Sigmoid colon (tissue), 7 donors: Measurements from ENCODE around the gene BRPF3. TPM values are rescaled to one million over a fixed set of nuclear protein-coding genes. Genes with fewer than 3 reads are reported as not detected.

ENCODE experiments used
- DNase-seq: peaks from one replicate; pipeline ENCODE4 v3.0.0-alpha.2; 2019
- H3K27ac ChIP-seq, 4 donors: fragments of 200-600 bp; sonication (generic); one replicate each; pipeline ENCODE4 v1.5.1; 2016 to 2019; ENCODE audit warnings: mild to moderate bottlenecking in 1 of 4
- H3K27me3 ChIP-seq, 3 donors: fragments of 200-600 bp; sonication (generic); one replicate each; pipeline ENCODE4 v1.5.1; 2019; ENCODE audit warnings: mild to moderate bottlenecking in 1 of 3
- H3K36me3 ChIP-seq, 4 donors: fragments of 200-600 bp; sonication (generic); one replicate each; pipeline ENCODE4 v1.5.1; 2016 to 2019
- H3K4me1 ChIP-seq, 4 donors: fragments of 200-600 bp; sonication (generic); one replicate each; pipeline ENCODE4 v1.5.1; 2017 to 2019
- H3K4me3 ChIP-seq, 4 donors: fragments of 200-600 bp; sonication (generic); one replicate each; pipeline ENCODE4 v1.5.1; 2017 to 2019; ENCODE audit warnings: mild to moderate bottlenecking in 2 of 4, moderate library complexity in 1 of 4
- H3K9me3 ChIP-seq, 4 donors: fragments of 200-600 bp in 3 of 4; sonication (generic) in 3 of 4; one replicate each; pipeline versions ENCODE4 v1.5.1 to v1.6.1; 2013 to 2019
- CTCF ChIP-seq, 4 experiments: fragments of 450-650 bp in 3 of 4; fragments of 200-600 bp in 1 of 4; IDR thresholded peaks; one replicate each; pipeline ENCODE4 v1.5.1; 2016 to 2019; ENCODE audit warnings: antibody characterized with exemption in 4 of 4, mild to moderate bottlenecking in 3 of 4, moderate library complexity in 2 of 4
- EP300 ChIP-seq, 4 donors: sonication (generic); formaldehyde crosslinking; IDR thresholded peaks; one replicate each; pipeline ENCODE4 v1.6.1; 2017; ENCODE audit warnings: antibody characterized with exemption in 4 of 4
- POLR2A ChIP-seq, 2 donors: fragments of 450-650 bp; IDR thresholded peaks; one replicate each; pipeline ENCODE4 v1.6.1; 2016; ENCODE audit warnings: antibody characterized with exemption in 2 of 2, mild to moderate bottlenecking in 2 of 2, moderate library complexity in 2 of 2
- POLR2AphosphoS5 ChIP-seq, 4 donors: sonication (generic); formaldehyde crosslinking; IDR thresholded peaks; one replicate each; pipeline ENCODE4 v1.6.1; 2017; ENCODE audit warnings: antibody characterized with exemption in 4 of 4
- WGBS, 2 donors: extraction: QIAGEN DNeasy Blood & Tissue Kit; methylation state at CpG; one replicate each; pipeline ENCODE4 v1.1.7; 2013; 5-methylcytosine and 5-hydroxymethylcytosine counted together
- intact Hi-C: fragments of 100-400 bp; cut with DNase I; formaldehyde crosslinking; loops from one replicate; pipeline ENCODE4 v1.15.1; 2023
- polyA plus RNA-seq, 3 donors: library from polyadenylated mRNA; stranded (reverse); fragments of 200-250 nt; gene quantifications; one replicate each; pipeline ENCODE4 v1.2.3, GENCODE V29; 2013
- total RNA-seq, 4 donors: library from RNA; depleted of rRNA; stranded (reverse); fragments of >200 nt; gene quantifications; one replicate each; pipeline ENCODE4 v1.1.0, GENCODE V29; 2016
- donor health status: healthy with polysubstance abuse.
- donor health status: Bipolar disorder and iron deficiency.
- donor health status: healthy.

BRPF3 gene
- total and polyA plus RNA-seq, 7 donors, result 11.2 to 41.8 (median 26.9) TPM

- Histone ChIP-seq H3K36me3 (no peaks in the 10 kb centered on the region), H3K4me1 (no peaks in the 10 kb centered on the region), H3K27ac (no peak overlapping the region), H3K27me3 (no peaks in the 10 kb centered on the region), H3K4me3 (no peak overlapping the region), H3K9me3 (no peaks in the 10 kb centered on the region)
- TF ChIP-seq CTCF (IDR thresholded peaks at IDR 0.05) (no peak), EP300 (IDR thresholded peaks at IDR 0.05) (no peak), POLR2AphosphoS5 (IDR thresholded peaks at IDR 0.05) (no peak), POLR2A (IDR thresholded peaks at IDR 0.05) (no peak)
- WGBS, 2 donors, result 99% methylated on average over 2 of the region's 2 CpGs
- intact Hi-C loops, result no loop called here
- no peak for DNase-seq
These were observed 25.8 kb upstream of the BRPF3 start for GRCh38 chr6:36170704-36171103.

- intact Hi-C loops, result no loop called here
- no peaks in the 10 kb centered on the region for H3K9me3 ChIP-seq
- H3K4me3 ChIP-seq, result no peak overlapping the region
- no peak for TF ChIP-seq POLR2A (IDR thresholded peaks at IDR 0.05)
- no peak for TF ChIP-seq POLR2AphosphoS5 (IDR thresholded peaks at IDR 0.05)
- no peak for TF ChIP-seq CTCF (IDR thresholded peaks at IDR 0.05)
- TF ChIP-seq EP300 (IDR thresholded peaks at IDR 0.05), result no peak
- no peaks in the 10 kb centered on the region for H3K27me3 ChIP-seq
- WGBS, 2 donors, result 80 to 90% methylated on average over 2 of the region's 2 CpGs
- H3K36me3 ChIP-seq, result no peaks in the 10 kb centered on the region
- no peak for DNase-seq
- H3K4me1 ChIP-seq, result no peaks in the 10 kb centered on the region
- H3K27ac ChIP-seq, result no peak overlapping the region
These were observed 25.0 kb upstream of the BRPF3 start for GRCh38 chr6:36171573-36171972.

- H3K9me3 ChIP-seq, result peaks cover 0 to 8% (median 1%) of the 10 kb centered on the region in 4 donors
- intact Hi-C loops, result no loop called here
- TF ChIP-seq EP300 (IDR thresholded peaks at IDR 0.05) (no peak), POLR2A (IDR thresholded peaks at IDR 0.05) (no peak), POLR2AphosphoS5 (IDR thresholded peaks at IDR 0.05) (no peak), CTCF (IDR thresholded peaks at IDR 0.05) (no peak)
- no peak overlapping the region for H3K27ac ChIP-seq
- no peaks in the 10 kb centered on the region for H3K27me3 ChIP-seq
- DNase-seq, result no peak
- no peak overlapping the region for H3K4me3 ChIP-seq
- no peaks in the 10 kb centered on the region for H3K4me1 ChIP-seq
- no peaks in the 10 kb centered on the region for H3K36me3 ChIP-seq
These were observed 19.4 kb upstream of the BRPF3 start for GRCh38 chr6:36177166-36177565.

- no peaks in the 10 kb centered on the region for H3K4me1 ChIP-seq
- peaks cover 0 to 12% (median 1%) of the 10 kb centered on the region in 4 donors for H3K9me3 ChIP-seq
- intact Hi-C loops, result no loop called here
- no peak for DNase-seq
- H3K27ac ChIP-seq, result no peak overlapping the region
- H3K27me3 ChIP-seq, result no peaks in the 10 kb centered on the region
- H3K4me3 ChIP-seq, result no peak overlapping the region
- H3K36me3 ChIP-seq, result no peaks in the 10 kb centered on the region
- TF ChIP-seq POLR2AphosphoS5 (IDR thresholded peaks at IDR 0.05) (no peak), POLR2A (IDR thresholded peaks at IDR 0.05) (no peak), EP300 (IDR thresholded peaks at IDR 0.05) (no peak), CTCF (IDR thresholded peaks at IDR 0.05) (no peak)
These were observed 18.0 kb upstream of the BRPF3 start for GRCh38 chr6:36178544-36178943.

GRCh38 chr6:36180126-36180525 lies 16.4 kb upstream of the BRPF3 start:
- H3K4me1 ChIP-seq, result no peaks in the 10 kb centered on the region
- H3K27ac ChIP-seq, result no peak overlapping the region
- peaks cover 0 to 12% (median 1%) of the 10 kb centered on the region in 4 donors for H3K9me3 ChIP-seq
- intact Hi-C loops, result no loop called here
- no peak overlapping the region for H3K4me3 ChIP-seq
- TF ChIP-seq EP300 (IDR thresholded peaks at IDR 0.05) (no peak), POLR2AphosphoS5 (IDR thresholded peaks at IDR 0.05) (no peak), POLR2A (IDR thresholded peaks at IDR 0.05) (no peak), CTCF (IDR thresholded peaks at IDR 0.05) (no peak)
- H3K36me3 ChIP-seq, result no peaks in the 10 kb centered on the region
- 94 to 97% methylated on average over 1 of the region's 1 CpG for WGBS, 2 donors
- DNase-seq, result no peak
- no peaks in the 10 kb centered on the region for H3K27me3 ChIP-seq
